ENCODE measurements around the gene SCAF8. TPM values are rescaled to one million over a fixed set of nuclear protein-coding genes. Genes with fewer than 3 reads are reported as not detected.

The SCAF8 gene
- total and polyA plus RNA-seq, 2 of the 4 experiments (the other 2 are of a cell fraction) = 16.1 to 23.5 TPM

- no peaks in the 10 kb centered on the region for H3K27me3 ChIP-seq (ENCODE audit: control insufficient read depth, insufficient read depth, low read length)
- intact Hi-C loops (cut with micrococcal nuclease) = loop anchor here (1.0 kb wide), 3 partner anchors 60 to 380 kb away; no protein-coding TSS in a partner anchor
- ChIA-PET POLR2A (ENCODE audit: unreplicated experiment) (no interaction called here), CTCF (interaction anchor here (0.6 to 2.0 kb wide), 13 partner anchors 9 to 443 kb away, joined by 3 to 10 read pairs (median 3); no protein-coding TSS in a partner anchor)
- H3K27ac ChIP-seq (ENCODE audit: insufficient read depth, low read length) = no peak overlapping the region
- peak; percentile 84 for TF ChIP-seq RAD21 (IDR thresholded peaks at IDR 0.05; ENCODE audit: low read length)
- TF ChIP-seq CHD1 (IDR thresholded peaks at IDR 0.05; ENCODE audit: low read depth, low read length) = no peak
- TF ChIP-seq, protein P1, sequence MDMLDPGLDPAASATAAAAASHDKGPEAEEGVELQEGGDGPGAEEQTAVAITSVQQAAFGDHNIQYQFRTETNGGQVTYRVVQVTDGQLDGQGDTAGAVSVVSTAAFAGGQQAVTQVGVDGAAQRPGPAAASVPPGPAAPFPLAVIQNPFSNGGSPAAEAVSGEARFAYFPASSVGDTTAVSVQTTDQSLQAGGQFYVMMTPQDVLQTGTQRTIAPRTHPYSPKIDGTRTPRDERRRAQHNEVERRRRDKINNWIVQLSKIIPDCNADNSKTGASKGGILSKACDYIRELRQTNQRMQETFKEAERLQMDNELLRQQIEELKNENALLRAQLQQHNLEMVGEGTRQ (IDR thresholded peaks at IDR 0.05; ENCODE audit: low read depth, low read length) = no peak
- no peak for TF ChIP-seq FOS (IDR thresholded peaks at IDR 0.05; ENCODE audit: low read depth, low read length)
- TF ChIP-seq CTCF (conservative IDR thresholded peaks at IDR 0.05; ENCODE audit: low read depth, low read length) = peak; percentile 86
- TF ChIP-seq POLR2A (IDR thresholded peaks at IDR 0.05; ENCODE audit: low read depth, low read length) = no peak
- no peak for TF ChIP-seq MAZ (IDR thresholded peaks at IDR 0.05; ENCODE audit: borderline replicate concordance, low read depth, low read length)
- TF ChIP-seq BHLHE40 (IDR thresholded peaks at IDR 0.05; ENCODE audit: low read depth, low read length) = no peak
- TF ChIP-seq CEBPB (IDR thresholded peaks at IDR 0.05; ENCODE audit: low read depth, low read length) = no peak
- TF ChIP-seq RFX5 (IDR thresholded peaks at IDR 0.05; ENCODE audit: low read depth, low read length) = no peak
- no peak for TF ChIP-seq ELK1 (IDR thresholded peaks at IDR 0.05; ENCODE audit: borderline replicate concordance, low read depth, low read length)
- TF ChIP-seq MAFK (IDR thresholded peaks at IDR 0.05; ENCODE audit: low read depth, low read length) = no peak
- no peak for TF ChIP-seq MXI1 (IDR thresholded peaks at IDR 0.05; ENCODE audit: borderline replicate concordance, low read depth, low read length)
- TF ChIP-seq RCOR1 (IDR thresholded peaks at IDR 0.05; ENCODE audit: insufficient replicate concordance, low read length) = no peak
- TF ChIP-seq NFE2L2 (IDR thresholded peaks at IDR 0.05; ENCODE audit: low read depth, low read length) = no peak
- peak; percentile 58 for TF ChIP-seq SMC3 (IDR thresholded peaks at IDR 0.05; ENCODE audit: low read depth, low read length)
- peaks cover 14 to 22% of the 10 kb centered on the region in 2 experiments; a peak in 3 of 4 replicates for H3K79me1 ChIP-seq (ENCODE audit: low read depth in 1 of 2, low read length in 2 of 2)
- no peak overlapping the region for H2BK20ac ChIP-seq (ENCODE audit: low read depth, low read length)
- H4K5ac ChIP-seq (ENCODE audit: low read depth, low read length) = no peak overlapping the region
- H3K18ac ChIP-seq (ENCODE audit: low read depth, low read length) = no peak overlapping the region
- dilution Hi-C loops (cut with HindIII; ENCODE audit: low sequenced_read_pairs, unreplicated experiment) = no loop called here
- H3K9me3 ChIP-seq (ENCODE audit: control insufficient read depth, insufficient read depth, low read length) = no peaks in the 10 kb centered on the region
- DNase-seq (peak; percentile 76), ATAC-seq (ENCODE audit: low read depth) (peak; percentile 83)
- no peak overlapping the region for H3K4ac ChIP-seq (ENCODE audit: low read depth, low read length)
- peaks cover 7% of the 10 kb centered on the region; the same call in 1 of the 2 replicates for H4K20me1 ChIP-seq (ENCODE audit: insufficient read depth, low read length)
- H2AK9ac ChIP-seq (replicated peaks; ENCODE audit: low read depth, low read length, poor library complexity) = no peak overlapping the region
- H3K9ac ChIP-seq (ENCODE audit: low read depth, low read length) = no peak overlapping the region
- no peak overlapping the region for H3K23ac ChIP-seq (ENCODE audit: low read depth, low read length)
- no peak overlapping the region for H4K8ac ChIP-seq (ENCODE audit: low read depth in 2 of 2, low read length in 2 of 2)
- H3K56ac ChIP-seq (ENCODE audit: extremely low read depth, insufficient read depth, low read length) = no peak overlapping the region
- in situ Hi-C loops (cut with MboI; ENCODE audit: low sequenced_read_pairs) = loop anchor here (10.0 kb wide), 1 partner anchor 307 kb away; no protein-coding TSS in a partner anchor
- peaks cover 4% of the 10 kb centered on the region; the same call in 1 of the 2 replicates for H3K9me1 ChIP-seq (ENCODE audit: insufficient read depth, low read length)
- no peak overlapping the region for H3K4me3 ChIP-seq (ENCODE audit: insufficient read depth, low read depth, low read length)
- H2BK5ac ChIP-seq (ENCODE audit: low read depth, low read length, poor library complexity, severe bottlenecking) = no peak overlapping the region
- no TSS peak for BruUV-seq (replicated peaks)
- no peak overlapping the region for H2BK15ac ChIP-seq (ENCODE audit: low read depth, low read length)
- no peak overlapping the region for H3K4me2 ChIP-seq (ENCODE audit: low read depth, low read length)
- H2BK120ac ChIP-seq (ENCODE audit: low read depth, low read length) = no peak overlapping the region
- no peaks in the 10 kb centered on the region for H3K36me3 ChIP-seq (ENCODE audit: control insufficient read depth, insufficient read depth, low read length)
- no peaks in the 10 kb centered on the region for H3K4me1 ChIP-seq (ENCODE audit: control insufficient read depth, insufficient read depth, low read length)
- WGBS, 2 experiments (ENCODE audit: extremely low coverage in 2 of 2, insufficient read length in 1 of 2) = no CpG with 5 or more reads among the region's 6 CpGs
- no peak overlapping the region for H2AK5ac ChIP-seq (ENCODE audit: low read depth, low read length)
- H2AFZ ChIP-seq (replicated peaks; ENCODE audit: low read length, poor library complexity) = no peak overlapping the region
- no peak overlapping the region for H4K91ac ChIP-seq (ENCODE audit: insufficient read depth, low read depth, low read length)
- H3K14ac ChIP-seq (replicated peaks; ENCODE audit: low read depth, low read length) = no peak overlapping the region
Observed at GRCh38 chr6:154868143-154868594, 135.0 kb downstream of the SCAF8 start.
